Activated T-helper 17 cell treated with anti-CD3 and anti-CD28 coated beads, Interleukin-2, amount 50 U/mL, for 72 hours (primary cell): Measurements from ENCODE around the gene FAM181B. TPM values are rescaled to one million over a fixed set of nuclear protein-coding genes. Genes with fewer than 3 reads are reported as not detected.
"Not testable (repeated sequence)": the region's sequence is repeated elsewhere in the genome, so short reads cannot be mapped to it uniquely, and the experiment has no call there.

ENCODE experiments used
- ATAC-seq: fragments of 150-1000 bp; cut with Tn5 transposase; replicated peaks from 2 replicates; pipeline ENCODE4 v1.10.0; 2021; ENCODE audit warnings: mild to moderate bottlenecking, moderate library complexity
- H3K27ac Mint-ChIP-seq: one replicate; pipeline ENCODE4 v1.8.0; 2022; ENCODE audit warnings: mixed read lengths
- H3K27me3 Mint-ChIP-seq: one replicate; pipeline ENCODE4 v1.8.0; 2022; ENCODE audit warnings: mixed read lengths
- H3K36me3 Mint-ChIP-seq: one replicate; pipeline ENCODE4 v1.8.0; 2022; ENCODE audit warnings: low read depth, mild to moderate bottlenecking, mixed read lengths
- H3K4me1 Mint-ChIP-seq: one replicate; pipeline ENCODE4 v1.8.0; 2022; ENCODE audit warnings: mixed read lengths
- H3K4me3 Mint-ChIP-seq: one replicate; pipeline ENCODE4 v1.8.0; 2022; ENCODE audit warnings: mild to moderate bottlenecking, mixed read lengths
- H3K9me3 Mint-ChIP-seq: one replicate; pipeline ENCODE4 v1.8.0; 2022; ENCODE audit warnings: mixed read lengths
- total RNA-seq, 2 donors: library from RNA; stranded (reverse); gene quantifications; one replicate each; pipeline ENCODE4 v1.2.3, GENCODE V29; 2022

The FAM181B gene
- total RNA-seq, 2 donors from 2014 or later, result not detected

GRCh38 chr11:82719361-82720105 lies 14.1 kb downstream of the FAM181B start:
- H3K4me3 Mint-ChIP-seq, result no peak overlapping the region
- H3K36me3 Mint-ChIP-seq, result no peaks in the 10 kb centered on the region
- no peaks in the 10 kb centered on the region for H3K4me1 Mint-ChIP-seq
- no peak for ATAC-seq
- H3K9me3 Mint-ChIP-seq, result no peaks in the 10 kb centered on the region
- H3K27me3 Mint-ChIP-seq, result peaks cover 1% of the 10 kb centered on the region
- H3K27ac Mint-ChIP-seq, result no peak overlapping the region

GRCh38 chr11:82718821-82719220 lies 14.8 kb downstream of the FAM181B start:
- Mint-ChIP-seq H3K27ac (no peak overlapping the region), H3K9me3 (no peaks in the 10 kb centered on the region), H3K4me1 (no peaks in the 10 kb centered on the region), H3K27me3 (no peaks in the 10 kb centered on the region), H3K4me3 (no peak overlapping the region), H3K36me3 (no peaks in the 10 kb centered on the region)
- ATAC-seq, result no peak

DNA sequence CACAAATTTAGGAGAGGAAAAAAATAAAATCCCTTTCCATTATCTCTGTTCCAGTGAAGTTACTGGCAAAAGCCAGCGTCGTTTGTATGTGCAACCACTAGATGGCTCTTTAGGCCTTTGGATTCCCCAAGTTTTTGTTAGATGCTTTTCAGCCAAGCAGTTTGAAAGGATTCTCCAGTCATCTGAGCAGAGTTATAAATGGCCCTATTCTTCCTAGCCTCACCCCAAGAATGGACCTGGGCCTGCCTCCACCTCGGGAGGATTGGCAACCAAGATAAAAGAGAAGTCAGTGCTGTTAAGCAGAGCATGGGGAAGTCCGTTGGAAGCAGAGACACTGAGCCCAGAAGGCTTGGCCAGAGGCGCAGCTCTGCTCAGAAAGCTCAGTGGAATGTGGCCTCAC lies 15.4 kb downstream of the FAM181B start:
- H3K4me3 Mint-ChIP-seq, result no peak overlapping the region
- no peaks in the 10 kb centered on the region for H3K4me1 Mint-ChIP-seq
- no peak overlapping the region for H3K27ac Mint-ChIP-seq
- no peak for ATAC-seq
- no peaks in the 10 kb centered on the region for H3K9me3 Mint-ChIP-seq
- H3K27me3 Mint-ChIP-seq, result no peaks in the 10 kb centered on the region
- no peaks in the 10 kb centered on the region for H3K36me3 Mint-ChIP-seq

DNA sequence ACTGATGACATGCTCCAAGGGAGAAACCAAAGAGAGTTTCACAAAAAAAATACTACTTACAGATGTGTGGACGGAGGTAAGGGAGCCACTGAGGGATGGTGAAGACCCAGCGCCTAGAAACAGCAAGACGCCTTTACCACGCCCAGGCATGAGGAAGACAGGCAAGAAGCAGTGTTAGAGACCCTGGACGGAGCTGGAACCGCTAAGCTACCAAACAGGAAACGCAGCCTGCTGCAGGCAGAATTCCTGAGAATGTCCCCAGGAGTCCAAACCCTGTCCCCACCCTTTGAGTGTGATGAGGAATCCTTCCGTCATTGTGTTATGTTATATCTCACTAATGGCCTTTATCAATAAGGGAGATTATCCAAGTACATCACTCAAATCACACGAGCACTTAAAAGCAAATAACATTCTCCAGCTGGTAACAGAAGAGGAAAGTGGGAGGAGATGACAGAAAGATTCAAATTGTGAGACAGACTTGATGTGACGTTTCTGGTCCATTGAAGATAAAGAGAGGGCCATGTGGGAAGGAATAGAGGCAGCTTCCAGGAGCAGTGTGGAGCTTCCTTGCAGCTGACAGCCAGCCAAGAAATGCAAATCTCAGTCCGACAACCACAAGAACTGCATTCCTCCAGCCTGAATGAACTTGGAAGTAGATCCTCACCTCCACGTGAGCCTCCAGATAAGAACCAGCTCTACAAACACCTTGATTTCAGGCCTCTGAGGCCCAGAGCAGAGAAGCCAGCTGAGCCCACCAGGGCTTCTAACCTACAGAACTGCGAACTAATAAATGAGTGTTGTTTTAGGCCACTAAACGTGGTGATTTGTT lies 19.1 kb downstream of the FAM181B start:
- no peak for ATAC-seq
- Mint-ChIP-seq H3K4me3 (no peak overlapping the region), H3K36me3 (no peaks in the 10 kb centered on the region), H3K27me3 (peaks cover 3% of the 10 kb centered on the region), H3K27ac (no peak overlapping the region), H3K9me3 (no peaks in the 10 kb centered on the region), H3K4me1 (no peaks in the 10 kb centered on the region)

- no peak for ATAC-seq
- Mint-ChIP-seq H3K9me3 (no peaks in the 10 kb centered on the region), H3K4me3 (no peak overlapping the region), H3K36me3 (no peaks in the 10 kb centered on the region), H3K27me3 (peaks cover 7% of the 10 kb centered on the region), H3K4me1 (no peaks in the 10 kb centered on the region), H3K27ac (no peak overlapping the region)
Observed at GRCh38 chr11:82711648-82712047, 22.0 kb downstream of the FAM181B start.

GRCh38 chr11:82703796-82704195 lies 29.9 kb downstream of the FAM181B start:
- Mint-ChIP-seq H3K4me3 (no peak overlapping the region), H3K36me3 (no peaks in the 10 kb centered on the region), H3K27ac (no peak overlapping the region), H3K9me3 (no peaks in the 10 kb centered on the region), H3K4me1 (no peaks in the 10 kb centered on the region), H3K27me3 (peaks cover 11% of the 10 kb centered on the region)
- no peak for ATAC-seq

DNA sequence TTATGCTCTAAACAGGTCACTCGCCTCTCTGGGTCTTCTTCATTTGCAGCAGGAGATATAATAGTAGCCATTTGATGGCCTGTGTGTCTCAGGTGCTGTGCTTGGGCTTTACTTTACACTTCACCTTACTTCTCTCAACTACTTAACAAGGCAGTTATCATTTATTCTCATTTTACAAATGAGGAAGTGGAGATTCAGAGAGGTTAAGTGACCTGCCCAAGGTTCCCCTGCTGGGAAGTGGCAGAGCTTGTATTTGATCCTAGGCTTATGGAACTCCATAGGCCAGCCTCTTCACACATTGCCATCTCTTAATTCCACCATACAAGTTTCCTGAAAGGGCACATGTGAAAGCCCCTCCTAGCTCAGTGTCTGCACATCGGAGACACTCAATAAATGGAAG lies 30.4 kb downstream of the FAM181B start:
- H3K4me3 Mint-ChIP-seq, result no peak overlapping the region
- H3K4me1 Mint-ChIP-seq, result no peaks in the 10 kb centered on the region
- peaks cover 11% of the 10 kb centered on the region for H3K27me3 Mint-ChIP-seq
- no peaks in the 10 kb centered on the region for H3K9me3 Mint-ChIP-seq
- H3K36me3 Mint-ChIP-seq, result no peaks in the 10 kb centered on the region
- no peak overlapping the region for H3K27ac Mint-ChIP-seq
- ATAC-seq, result no peak

GRCh38 chr11:82701847-82702520 lies 31.7 kb downstream of the FAM181B start:
- Mint-ChIP-seq H3K4me3 (no peak overlapping the region), H3K27me3 (peaks cover 7% of the 10 kb centered on the region), H3K36me3 (no peaks in the 10 kb centered on the region), H3K27ac (no peak overlapping the region), H3K9me3 (no peaks in the 10 kb centered on the region), H3K4me1 (no peaks in the 10 kb centered on the region)
- ATAC-seq, result no peak

GRCh38 chr11:82698576-82699352 lies 34.9 kb downstream of the FAM181B start:
- no peak overlapping the region for H3K4me3 Mint-ChIP-seq
- H3K4me1 Mint-ChIP-seq, result no peaks in the 10 kb centered on the region
- peaks cover 5% of the 10 kb centered on the region for H3K27me3 Mint-ChIP-seq
- peak; percentile 14 for ATAC-seq
- H3K9me3 Mint-ChIP-seq, result no peaks in the 10 kb centered on the region
- no peak overlapping the region for H3K27ac Mint-ChIP-seq
- no peaks in the 10 kb centered on the region for H3K36me3 Mint-ChIP-seq

DNA sequence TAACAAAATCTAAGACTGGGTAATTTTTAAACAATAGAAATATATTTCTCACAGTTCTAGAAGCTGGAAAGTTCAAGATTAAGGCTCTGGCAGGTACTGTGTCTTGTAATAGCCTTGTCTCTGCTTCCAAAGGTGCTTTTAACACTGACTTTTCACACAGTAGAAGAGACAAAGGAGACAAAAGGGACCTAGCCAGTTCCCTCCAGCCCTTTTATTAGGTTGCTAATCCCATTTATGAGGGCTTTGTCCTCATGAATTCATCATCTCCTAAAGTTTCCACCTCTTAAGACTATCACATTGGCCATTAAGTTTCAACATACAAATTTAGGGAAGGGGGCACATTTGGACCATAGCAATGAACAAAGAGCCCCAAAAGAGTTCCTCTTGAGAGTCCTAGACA lies 40.7 kb downstream of the FAM181B start:
- H3K27ac Mint-ChIP-seq, result no peak overlapping the region
- no peaks in the 10 kb centered on the region for H3K27me3 Mint-ChIP-seq

GRCh38 chr11:82689347-82689746 lies 44.3 kb downstream of the FAM181B start:
- peaks cover 10% of the 10 kb centered on the region for H3K27me3 Mint-ChIP-seq
- H3K27ac Mint-ChIP-seq, ATAC-seq, H3K4me3 Mint-ChIP-seq, H3K4me1 Mint-ChIP-seq, H3K9me3 Mint-ChIP-seq, H3K36me3 Mint-ChIP-seq: not testable (repeated sequence)

More for the DNA sequence above, 40.7 kb downstream of the FAM181B start:
- no peaks in the 10 kb centered on the region for H3K4me1 Mint-ChIP-seq
- no peaks in the 10 kb centered on the region for H3K36me3 Mint-ChIP-seq
- no peak overlapping the region for H3K4me3 Mint-ChIP-seq
- no peaks in the 10 kb centered on the region for H3K9me3 Mint-ChIP-seq
- no peak for ATAC-seq

DNA sequence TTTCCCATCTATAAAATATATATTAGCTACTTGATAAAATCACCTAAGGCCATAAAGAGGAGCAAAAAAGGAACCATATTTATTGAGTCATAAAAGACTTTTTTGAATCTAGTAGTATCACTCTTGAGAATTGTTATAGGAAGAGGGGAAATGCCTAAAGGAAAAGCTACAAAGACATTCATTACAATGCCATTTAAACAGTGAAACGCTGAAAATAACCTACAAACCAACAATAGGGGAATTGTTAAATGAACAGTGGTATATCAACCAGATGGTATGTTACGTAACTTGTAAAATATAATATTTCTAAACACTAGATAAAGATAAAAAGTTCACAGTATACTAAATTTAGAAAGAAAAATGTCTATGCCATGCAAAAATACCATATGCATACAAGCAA lies 47.5 kb downstream of the FAM181B start:
- ATAC-seq, result no peak
- Mint-ChIP-seq H3K27me3 (peaks cover 21% of the 10 kb centered on the region), H3K4me1 (peaks cover 3% of the 10 kb centered on the region), H3K9me3 (no peaks in the 10 kb centered on the region), H3K27ac (no peak overlapping the region), H3K36me3 (no peaks in the 10 kb centered on the region), H3K4me3 (no peak overlapping the region)

DNA sequence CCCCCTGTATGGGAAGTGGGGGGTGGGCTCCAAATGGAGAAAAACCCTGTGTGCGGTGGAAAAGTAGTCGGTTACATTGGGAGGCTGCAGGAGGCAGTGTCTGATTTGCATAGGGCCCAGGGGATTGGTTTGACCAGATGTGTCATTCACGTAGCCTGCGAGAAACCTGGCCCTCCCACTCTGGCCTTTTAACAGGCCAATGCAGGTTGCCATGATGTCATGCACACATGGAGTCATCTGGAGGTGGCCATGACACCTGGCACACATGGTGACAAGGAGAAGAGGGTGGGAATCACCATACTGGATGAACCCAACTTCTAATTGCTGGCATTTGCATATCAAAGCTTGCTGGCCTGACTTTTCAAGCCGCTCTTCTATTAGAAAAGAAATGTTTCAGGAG lies 50.6 kb downstream of the FAM181B start:
- H3K4me1 Mint-ChIP-seq, result peaks cover 3% of the 10 kb centered on the region
- H3K27me3 Mint-ChIP-seq, result peaks cover 21% of the 10 kb centered on the region
- H3K36me3 Mint-ChIP-seq, result no peaks in the 10 kb centered on the region
- no peak overlapping the region for H3K27ac Mint-ChIP-seq
- no peaks in the 10 kb centered on the region for H3K9me3 Mint-ChIP-seq
- no peak overlapping the region for H3K4me3 Mint-ChIP-seq
- no peak for ATAC-seq
